VCaP (cell line): ENCODE data around the gene ZNF235.
A peak's percentile ranks its signal among the peaks of the same experiment; 100 is the strongest.
"Not testable (repeated sequence)": the region's sequence is repeated elsewhere in the genome, so short reads cannot be mapped to it uniquely, and the experiment has no call there.

Experiments used
- H3K27ac ChIP-seq: fragments of 450-650 bp; 2 replicates; pipeline ENCODE4 v1.5.1; 2017
- CTCF ChIP-seq: fragments of 450-650 bp; conservative IDR thresholded peaks from 2 replicates; pipeline ENCODE4 v1.5.1; 2017; ENCODE audit warnings: mild to moderate bottlenecking, moderate library complexity

ZNF235 gene

DNA sequence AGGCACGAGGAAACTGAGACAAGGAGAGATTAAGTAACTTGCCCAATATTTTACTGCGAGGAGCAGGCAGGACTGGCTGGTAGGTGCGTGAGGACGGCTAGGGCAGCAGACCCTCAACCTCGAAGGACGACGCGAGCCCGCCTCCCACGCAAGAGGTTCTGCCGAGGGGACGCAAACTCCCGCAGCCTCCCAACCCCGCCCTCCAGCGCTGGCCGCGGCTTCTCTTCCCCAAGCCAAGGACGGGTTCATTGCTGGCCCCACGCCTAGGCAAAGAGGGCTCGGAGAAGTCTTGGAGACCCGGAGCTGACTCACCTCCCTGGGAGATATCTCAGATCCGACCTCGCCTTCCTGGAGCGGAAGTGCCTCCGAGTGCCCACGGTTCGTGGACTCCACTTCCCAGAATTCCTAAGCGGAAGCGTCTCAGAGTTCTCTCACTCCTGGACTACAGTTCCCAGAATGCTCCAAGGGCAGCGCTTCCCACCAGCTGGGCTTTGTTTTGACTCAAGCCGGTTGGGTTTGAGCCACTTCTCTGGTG lies at the start of gene ZNF235:
TSS of gene ZNF235 (minus strand) at position 367 of the 535 bp plus-strand sequence. CDS start 1,621 bp downstream, outside the sequence.
- TF ChIP-seq CTCF: no peak
- H3K27ac ChIP-seq: peak within 1 kb of the TSS; percentile 85

- no peak for TF ChIP-seq CTCF
- H3K27ac ChIP-seq: peak overlapping the region; percentile 49
These were observed 41.7 kb upstream of the ZNF235 start for GRCh38 chr19:44346556-44346955.

DNA sequence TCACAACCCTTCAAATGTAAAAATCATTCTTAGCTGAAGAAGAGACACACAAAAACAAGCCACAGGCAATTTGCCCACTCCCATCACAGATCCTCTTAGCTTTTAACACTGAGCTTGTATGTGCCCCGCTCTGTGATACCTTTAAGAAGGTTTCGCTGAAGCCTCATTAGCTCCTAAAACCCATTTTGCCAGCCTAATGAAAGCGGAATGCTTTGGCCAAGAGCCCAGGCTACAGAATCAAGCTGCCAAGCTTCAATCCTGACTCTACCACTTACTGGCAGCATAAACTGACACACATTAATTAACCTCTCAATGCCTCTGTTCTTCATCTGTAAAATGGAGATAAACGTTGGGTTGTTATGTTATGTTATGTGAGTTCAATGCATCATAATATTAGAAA lies 41.1 kb upstream of the ZNF235 start:
- peak overlapping the region; percentile 49 for H3K27ac ChIP-seq
- no peak for TF ChIP-seq CTCF

GRCh38 chr19:44344255-44344654 lies 39.4 kb upstream of the ZNF235 start:
- H3K27ac ChIP-seq: no peak overlapping the region

DNA sequence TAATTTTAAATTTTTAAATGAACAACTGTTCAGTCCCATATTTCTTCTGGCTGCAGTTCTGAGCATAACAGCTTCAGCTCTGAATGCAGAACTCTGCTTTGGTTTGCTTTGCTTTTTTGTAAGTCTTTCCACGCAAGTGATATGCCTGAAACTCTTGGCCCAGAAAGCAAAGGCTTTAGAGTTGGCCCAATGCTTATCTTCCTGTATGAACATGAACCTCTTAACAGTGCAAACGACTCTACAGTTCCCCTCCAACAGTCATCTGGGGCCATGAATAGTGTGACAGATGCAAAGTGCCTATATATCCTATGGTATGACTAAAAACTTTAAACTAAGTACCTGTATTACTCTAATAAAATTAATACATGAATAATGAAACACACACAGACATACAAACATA lies 37.0 kb upstream of the ZNF235 start:
- TF ChIP-seq CTCF: no peak
- H3K27ac ChIP-seq: no peak overlapping the region

More at GRCh38 chr19:44344255-44344654, 39.4 kb upstream of the ZNF235 start:
- TF ChIP-seq CTCF: no peak

DNA sequence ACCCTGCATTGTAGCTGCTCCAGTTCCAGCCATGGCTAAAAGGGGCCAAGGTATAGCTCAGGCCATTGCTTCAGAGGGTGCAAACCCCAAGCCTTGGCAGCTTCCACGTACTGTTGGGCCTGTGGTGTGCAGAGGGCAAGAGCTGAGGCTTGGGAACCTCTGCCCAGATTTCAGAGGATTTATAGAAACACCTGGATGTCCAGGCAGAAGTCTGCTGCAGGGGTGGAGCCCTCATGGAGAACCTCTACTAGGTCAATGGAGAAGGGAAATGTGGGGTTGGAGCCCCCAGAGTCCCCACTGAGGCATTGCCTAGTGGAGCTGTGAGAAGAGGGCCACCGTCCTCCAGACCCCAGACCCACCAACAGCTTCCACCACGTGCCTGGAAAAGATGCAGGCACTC lies 29.8 kb upstream of the ZNF235 start:
- not testable (repeated sequence) for H3K27ac ChIP-seq

- no peak overlapping the region for H3K27ac ChIP-seq
- no peak for TF ChIP-seq CTCF
These were observed 27.3 kb upstream of the ZNF235 start for GRCh38 chr19:44332145-44332544.

DNA sequence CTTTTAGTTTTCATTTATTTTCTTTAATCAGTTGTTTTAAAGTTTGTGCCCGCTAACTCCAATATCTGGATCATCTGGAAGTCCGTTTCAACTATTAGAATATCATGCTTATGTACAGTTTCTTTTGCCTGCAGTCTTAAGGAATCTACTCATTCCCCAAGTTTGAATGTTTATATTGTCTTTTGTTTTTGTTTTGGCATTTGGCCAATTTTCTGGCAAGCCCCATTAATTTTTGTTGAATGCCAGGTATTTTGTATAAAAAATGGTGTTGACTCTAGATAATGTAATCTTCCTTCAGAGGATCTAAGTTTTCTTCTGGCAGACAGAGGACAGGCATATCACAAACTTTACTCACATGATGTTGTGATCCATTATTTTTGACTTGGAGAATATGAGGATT lies 11.1 kb upstream of the ZNF235 start:
- TF ChIP-seq CTCF: no peak

More for the DNA sequence above, 11.1 kb upstream of the ZNF235 start:
- H3K27ac ChIP-seq: no peak overlapping the region
